CD14-positive monocyte (primary cell): ENCODE measurements around the gene RAB10. TPM values are rescaled to one million over a fixed set of nuclear protein-coding genes. Genes with fewer than 3 reads are reported as not detected.

Experiments
- DNase-seq, 3 donors: peaks; one replicate each; pipeline ENCODE4 v3.0.0-alpha.2; 2011 to 2022
- H2AFZ ChIP-seq: 2 replicates; pipeline ENCODE4 v1.6.0; 2012; ENCODE audit warnings: mild to moderate bottlenecking, low read depth, low read length, inconsistent platforms; ENCODE audit not compliant: insufficient read depth, poor library complexity, severe bottlenecking
- H3K27ac ChIP-seq, 2 donors: 1 replicate in 1 of 2; 2 replicates in 1 of 2; pipeline ENCODE4 v1.5.1; 2012 to 2013; ENCODE audit warnings: low read length in 2 of 2, control low read depth in 1 of 2, inconsistent platforms in 1 of 2, low read depth in 1 of 2, mild to moderate bottlenecking in 1 of 2
- H3K27me3 ChIP-seq, 2 donors: one replicate each; pipeline versions ENCODE4 v1.6.0 to v1.6.1; 2011 to 2013; ENCODE audit warnings: low read length in 2 of 2; ENCODE audit not compliant: control insufficient read depth in 2 of 2, insufficient read depth in 2 of 2
- H3K36me3 ChIP-seq, 2 donors: replicated peaks in 1 of 2; 1 replicate in 1 of 2; 2 replicates in 1 of 2; pipeline versions ENCODE4 v1.5.1 to v1.6.1; 2012 to 2013; ENCODE audit warnings: low read length in 2 of 2, control low read depth in 1 of 2, inconsistent platforms in 1 of 2, mild to moderate bottlenecking in 1 of 2; ENCODE audit not compliant: insufficient read depth in 2 of 2, control insufficient read depth in 1 of 2
- H3K4me1 ChIP-seq, 2 donors: 1 replicate in 1 of 2; 2 replicates in 1 of 2; pipeline versions ENCODE4 v1.5.1 to v1.6.1; 2012 to 2013; ENCODE audit warnings: low read length in 2 of 2, control low read depth in 1 of 2, inconsistent platforms in 1 of 2, mild to moderate bottlenecking in 1 of 2, moderate library complexity in 1 of 2; ENCODE audit not compliant: insufficient read depth in 2 of 2, control insufficient read depth in 1 of 2
- H3K4me2 ChIP-seq: replicated peaks from 2 replicates; pipeline ENCODE3; 2012; ENCODE audit warnings: low read length, moderate library complexity, mild to moderate bottlenecking; ENCODE audit not compliant: poor library complexity, severe bottlenecking; ENCODE audit errors: extremely low read depth
- H3K4me3 ChIP-seq, 3 experiments: fragments of 200-600 bp in 1 of 3; sonication (generic) in 1 of 3; replicated peaks in 1 of 3; 1 replicate in 2 of 3; 2 replicates in 1 of 3; pipeline ENCODE4 v1.5.1; 2011 to 2013; ENCODE audit warnings: low read length in 3 of 3, mild to moderate bottlenecking in 3 of 3, control low read depth in 2 of 3, low read depth in 2 of 3, inconsistent platforms in 1 of 3, moderate library complexity in 1 of 3
- H3K79me2 ChIP-seq: 2 replicates; pipeline ENCODE4 v1.6.0; 2012; ENCODE audit warnings: mild to moderate bottlenecking, control low read depth, inconsistent platforms, low read length, moderate library complexity; ENCODE audit not compliant: insufficient read depth
- H3K9ac ChIP-seq: 2 replicates; pipeline ENCODE4 v1.6.0; 2017; ENCODE audit warnings: low read length, mild to moderate bottlenecking; ENCODE audit not compliant: insufficient read depth, poor library complexity, severe bottlenecking
- H3K9me3 ChIP-seq, 2 donors: replicated peaks in 1 of 2; 1 replicate in 1 of 2; 2 replicates in 1 of 2; pipeline versions ENCODE4 v1.5.1 to v1.6.1; 2012 to 2013; ENCODE audit warnings: low read length in 2 of 2, control low read depth in 1 of 2; ENCODE audit not compliant: control insufficient read depth in 1 of 2, insufficient read depth in 1 of 2
- H4K20me1 ChIP-seq: 2 replicates; pipeline ENCODE4 v1.6.0; 2012; ENCODE audit warnings: mild to moderate bottlenecking, low read length, control low read depth, moderate library complexity; ENCODE audit not compliant: insufficient read depth
- H3K27ac Mint-ChIP-seq, 7 donors: one replicate each; pipeline ENCODE4 v1.8.0; 2020; ENCODE audit warnings: mild to moderate bottlenecking in 7 of 7, mixed read lengths in 7 of 7, moderate library complexity in 6 of 7, inconsistent platforms in 2 of 7
- H3K27me3 Mint-ChIP-seq, 3 donors: one replicate each; pipeline ENCODE4 v1.8.0; 2021 to 2022; ENCODE audit warnings: low read depth in 3 of 3, mild to moderate bottlenecking in 3 of 3, mixed read lengths in 3 of 3, moderate library complexity in 3 of 3, inconsistent platforms in 1 of 3
- H3K36me3 Mint-ChIP-seq, 2 donors: one replicate each; pipeline ENCODE4 v1.8.0; 2020; ENCODE audit warnings: mixed read lengths in 2 of 2, inconsistent platforms in 1 of 2, mild to moderate bottlenecking in 1 of 2
- H3K4me1 Mint-ChIP-seq: one replicate; pipeline ENCODE4 v1.8.0; 2020; ENCODE audit warnings: mild to moderate bottlenecking, mixed read lengths
- H3K4me3 Mint-ChIP-seq, 2 donors: one replicate each; pipeline ENCODE4 v1.8.0; 2020; ENCODE audit warnings: mild to moderate bottlenecking in 2 of 2, mixed read lengths in 2 of 2, moderate library complexity in 1 of 2
- H3K9me3 Mint-ChIP-seq, 7 donors: one replicate each; pipeline ENCODE4 v1.8.0; 2020 to 2022; ENCODE audit warnings: mixed read lengths in 7 of 7, mild to moderate bottlenecking in 6 of 7, moderate library complexity in 6 of 7, inconsistent platforms in 2 of 7
- WGBS: methylation state at CpG from one replicate; pipeline ENCODE4 v1.1.5; 2013; ENCODE audit warnings: missing lambda C conversion rate; ENCODE audit not compliant: insufficient coverage; 5-methylcytosine and 5-hydroxymethylcytosine counted together
- intact Hi-C, 2 donors: fragments of 100-400 bp; cut with micrococcal nuclease; formaldehyde crosslinking; loops; one replicate each; pipeline versions ENCODE4 v1.15.0 to v1.15.1; 2023
- polyA plus RNA-seq, 3 donors: library from polyadenylated mRNA; depleted of rRNA in 1 of 3; unstranded in 2 of 3; stranded (reverse) in 1 of 3; fragments of 300-500 nt in 2 of 3; fragments of >200 nt in 1 of 3; fragmentation: Illumina TruSeq in 2 of 3; gene quantifications; 1 replicate in 2 of 3; 2 replicates in 1 of 3; pipeline ENCODE4 v1.2.3, GENCODE V29; 2012 to 2021
- TF ChIP-seq, protein P1 (sequence below): fragments of 200-600 bp; IDR thresholded peaks from one replicate; pipeline ENCODE4 v1.8.0; 2022; ENCODE audit warnings: antibody characterized with exemption, mild to moderate bottlenecking

RAB10 gene
- polyA plus RNA-seq, 3 donors = 38.6 to 258 (median 202) TPM

DNA sequence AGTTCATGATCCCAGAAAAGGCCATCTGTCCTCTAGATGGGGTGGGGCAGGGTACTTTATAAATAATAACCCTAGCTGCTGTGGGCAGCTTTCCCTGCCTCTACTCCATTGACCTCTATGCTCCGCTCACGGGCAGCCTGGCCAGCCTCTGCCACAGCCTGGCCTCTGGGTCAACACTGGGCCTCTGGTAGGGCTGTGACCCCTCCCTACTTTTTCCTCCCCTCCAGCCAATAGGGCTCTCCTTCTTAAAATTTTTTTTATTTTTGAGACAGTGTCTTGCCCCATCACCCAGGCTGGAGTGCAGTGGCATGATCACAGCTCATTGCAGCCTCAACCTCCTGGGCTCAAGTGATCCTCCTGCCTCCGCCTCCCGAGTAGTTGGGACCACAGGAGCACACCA, 134.9 kb downstream of the RAB10 start:
- Mint-ChIP-seq H3K27me3 (peaks cover 25 to 37% (median 37%) of the 10 kb centered on the region in 3 donors), H3K36me3 (peaks cover 6 to 13% of the 10 kb centered on the region in 2 donors), H3K9me3 (peaks cover 7 to 16% (median 11%) of the 10 kb centered on the region in 7 donors), H3K4me3 (no peak overlapping the region), H3K4me1 (peaks cover 11% of the 10 kb centered on the region), H3K27ac (no peak overlapping the region)
- no peak for DNase-seq
- Histone ChIP-seq H2AFZ (no peak overlapping the region), H3K36me3 (no peaks in the 10 kb centered on the region), H3K4me1 (peaks cover 8 to 12% of the 10 kb centered on the region in 2 donors), H3K27me3 (peaks cover 8 to 26% of the 10 kb centered on the region in 2 donors), H3K4me2 (no peak overlapping the region), H3K4me3 (no peak overlapping the region), H3K27ac (no peak overlapping the region), H3K9ac (no peak overlapping the region), H3K9me3 (no peaks in the 10 kb centered on the region), H3K79me2 (no peaks in the 10 kb centered on the region), H4K20me1 (no peaks in the 10 kb centered on the region)
- TF ChIP-seq, protein P1, sequence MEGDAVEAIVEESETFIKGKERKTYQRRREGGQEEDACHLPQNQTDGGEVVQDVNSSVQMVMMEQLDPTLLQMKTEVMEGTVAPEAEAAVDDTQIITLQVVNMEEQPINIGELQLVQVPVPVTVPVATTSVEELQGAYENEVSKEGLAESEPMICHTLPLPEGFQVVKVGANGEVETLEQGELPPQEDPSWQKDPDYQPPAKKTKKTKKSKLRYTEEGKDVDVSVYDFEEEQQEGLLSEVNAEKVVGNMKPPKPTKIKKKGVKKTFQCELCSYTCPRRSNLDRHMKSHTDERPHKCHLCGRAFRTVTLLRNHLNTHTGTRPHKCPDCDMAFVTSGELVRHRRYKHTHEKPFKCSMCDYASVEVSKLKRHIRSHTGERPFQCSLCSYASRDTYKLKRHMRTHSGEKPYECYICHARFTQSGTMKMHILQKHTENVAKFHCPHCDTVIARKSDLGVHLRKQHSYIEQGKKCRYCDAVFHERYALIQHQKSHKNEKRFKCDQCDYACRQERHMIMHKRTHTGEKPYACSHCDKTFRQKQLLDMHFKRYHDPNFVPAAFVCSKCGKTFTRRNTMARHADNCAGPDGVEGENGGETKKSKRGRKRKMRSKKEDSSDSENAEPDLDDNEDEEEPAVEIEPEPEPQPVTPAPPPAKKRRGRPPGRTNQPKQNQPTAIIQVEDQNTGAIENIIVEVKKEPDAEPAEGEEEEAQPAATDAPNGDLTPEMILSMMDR = no peak
- WGBS = no CpG with 5 or more reads among the region's 4 CpGs
- intact Hi-C loops = no loop called here

DNA sequence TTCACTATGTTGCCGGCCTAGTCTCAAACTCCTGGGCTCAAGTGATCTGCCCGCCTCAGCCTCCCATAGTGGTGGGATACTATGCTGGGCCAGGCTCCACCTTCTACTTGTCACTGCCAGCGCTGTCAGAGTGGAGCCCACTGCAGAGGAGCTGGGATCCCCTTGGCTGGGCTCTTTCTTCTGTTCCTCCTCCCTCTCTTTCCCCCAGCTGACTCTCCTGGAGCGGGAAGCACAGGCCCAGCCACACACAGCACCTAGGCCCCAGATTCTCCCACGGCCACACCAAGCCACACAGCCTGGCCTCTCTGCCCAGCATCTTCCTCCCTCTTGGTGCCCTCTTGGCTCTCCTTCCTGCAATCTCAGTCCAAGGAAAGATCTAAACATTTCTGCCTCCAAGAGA, 135.3 kb downstream of the RAB10 start:
- Mint-ChIP-seq H3K36me3 (peaks cover 7 to 14% of the 10 kb centered on the region in 2 donors), H3K27me3 (peaks cover 29 to 41% (median 41%) of the 10 kb centered on the region in 3 donors), H3K27ac (no peak overlapping the region), H3K9me3 (peaks cover 7 to 16% (median 11%) of the 10 kb centered on the region in 7 donors), H3K4me3 (no peak overlapping the region), H3K4me1 (peaks cover 11% of the 10 kb centered on the region)
- 96% methylated on average over 4 of the region's 5 CpGs for WGBS
- Histone ChIP-seq H3K4me3 (no peak overlapping the region), H3K27ac (no peak overlapping the region), H2AFZ (no peak overlapping the region), H4K20me1 (no peaks in the 10 kb centered on the region), H3K79me2 (no peaks in the 10 kb centered on the region), H3K4me2 (no peak overlapping the region), H3K36me3 (no peaks in the 10 kb centered on the region), H3K27me3 (peaks cover 10 to 30% of the 10 kb centered on the region in 2 donors), H3K9me3 (no peaks in the 10 kb centered on the region), H3K9ac (no peak overlapping the region), H3K4me1 (peaks cover 9 to 14% of the 10 kb centered on the region in 2 donors)
- intact Hi-C loops = no loop called here
- TF ChIP-seq, protein P1 = no peak
- DNase-seq = no peak
